ENCODE data around the gene EPB41L5. TPM values are rescaled to one million over a fixed set of nuclear protein-coding genes. Genes with fewer than 3 reads are reported as not detected.
"Not testable (repeated sequence)": the region's sequence is repeated elsewhere in the genome, so short reads cannot be mapped to it uniquely, and the experiment has no call there.

The EPB41L5 gene
- polyA plus RNA-seq, 10 donors = 8.9 to 18.3 (median 15.0) TPM

DNA sequence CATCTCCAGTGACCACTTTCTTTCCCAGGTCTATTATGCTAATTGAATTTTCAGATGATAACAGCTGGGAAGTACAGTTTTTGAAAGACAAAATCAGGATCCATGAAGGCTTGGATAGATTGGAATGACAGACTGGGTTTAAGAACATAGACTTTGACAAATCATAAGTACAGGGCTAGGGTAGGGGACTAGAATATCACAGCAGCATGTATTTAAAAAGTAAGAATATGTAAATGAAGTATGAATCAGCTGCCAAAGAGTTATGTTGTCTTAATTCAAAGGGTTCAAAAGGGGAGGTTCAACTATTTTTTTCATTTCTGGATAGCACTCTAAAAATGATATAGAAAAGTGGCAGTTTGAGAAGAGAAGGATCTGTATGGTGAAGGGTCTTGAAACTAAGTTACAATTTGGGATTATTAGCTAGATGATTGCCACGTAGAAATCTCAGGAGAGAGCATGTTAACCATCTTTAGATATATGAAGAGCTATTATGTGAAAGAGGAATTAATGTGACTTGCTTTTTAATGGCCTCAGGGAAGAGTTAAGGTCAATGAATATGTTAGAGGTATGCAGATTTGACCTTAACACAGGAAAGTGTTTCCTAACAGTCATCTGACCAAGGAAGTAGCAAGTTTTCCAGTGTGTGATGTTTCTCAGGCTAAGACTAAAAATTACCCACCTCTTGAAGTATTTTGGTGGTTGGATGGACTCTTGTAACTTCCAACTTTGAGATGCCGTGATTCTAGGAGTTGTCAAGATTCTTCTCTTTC, 128.6 kb downstream of the EPB41L5 start:
- DNase-seq = no peak

DNA sequence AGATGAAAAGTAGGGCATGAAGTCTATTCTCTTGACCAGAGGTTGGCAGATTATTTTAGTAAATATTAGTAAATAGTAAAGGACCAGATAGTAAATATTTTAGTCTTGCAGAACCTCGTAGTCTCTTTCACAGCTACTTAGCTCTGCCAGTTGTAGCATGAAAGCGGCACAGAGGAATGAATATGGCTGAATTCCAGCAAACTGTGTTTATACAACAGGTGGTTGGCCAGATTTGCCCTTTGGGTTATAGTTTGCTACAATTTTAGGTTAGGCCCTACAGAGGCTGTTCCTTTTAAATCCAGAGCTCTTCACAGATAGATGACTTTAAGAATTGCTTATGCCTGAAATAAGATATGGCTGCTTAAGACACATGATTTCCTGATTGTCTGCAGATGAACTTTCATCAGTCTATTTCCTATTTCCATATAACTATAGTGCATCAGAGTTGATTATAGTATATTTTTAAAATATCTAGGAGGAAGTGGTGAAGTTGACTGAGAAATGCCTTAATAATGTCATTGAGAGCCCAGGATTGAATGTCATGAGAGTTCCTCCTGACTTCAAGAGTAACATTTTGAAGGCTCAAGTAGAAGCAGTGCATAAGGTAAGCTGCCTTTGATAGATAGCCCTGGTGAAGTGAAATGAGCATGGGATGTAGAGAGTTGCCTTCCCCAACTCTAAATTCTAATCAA, 129.8 kb downstream of the EPB41L5 start:
- peak in 1 of 3 donors; percentile 10 for DNase-seq

DNA sequence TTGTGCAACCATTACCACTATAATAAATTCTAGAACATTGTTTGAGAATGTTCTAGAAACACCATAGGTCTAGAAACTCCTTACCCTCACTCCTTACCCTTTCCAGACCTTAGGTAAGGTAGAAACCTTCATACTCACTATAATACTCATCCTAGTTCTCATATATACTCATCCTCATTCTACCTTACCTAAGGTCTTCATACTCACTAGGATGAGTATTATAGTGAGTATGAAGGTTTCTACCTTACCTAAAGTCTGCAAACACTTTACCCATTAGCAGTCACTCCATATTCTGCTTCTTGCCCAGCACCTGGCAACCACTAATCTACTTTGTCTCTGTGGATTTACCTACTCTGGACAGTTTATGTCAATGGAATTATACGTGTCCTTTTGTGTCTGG, 135.4 kb downstream of the EPB41L5 start:
- DNase-seq = no peak

DNA sequence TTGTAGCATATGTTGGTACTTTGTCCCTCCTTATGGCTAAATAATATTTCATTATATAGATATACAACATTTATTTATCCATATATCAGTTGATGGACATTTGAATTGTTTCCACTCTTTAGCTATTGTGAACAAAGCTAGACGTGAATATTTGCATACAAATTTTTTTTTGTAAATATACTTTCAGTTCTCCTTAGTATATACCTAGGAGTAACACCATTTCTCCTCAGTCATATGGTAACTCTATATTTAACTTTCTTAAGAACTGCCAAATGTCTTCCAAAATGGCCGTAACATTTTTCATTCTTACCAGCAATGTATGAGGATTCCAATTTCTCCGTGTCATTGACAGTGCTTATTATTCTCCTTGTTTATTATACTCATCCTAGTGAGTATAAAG, 135.8 kb downstream of the EPB41L5 start:
- DNase-seq = no peak

DNA sequence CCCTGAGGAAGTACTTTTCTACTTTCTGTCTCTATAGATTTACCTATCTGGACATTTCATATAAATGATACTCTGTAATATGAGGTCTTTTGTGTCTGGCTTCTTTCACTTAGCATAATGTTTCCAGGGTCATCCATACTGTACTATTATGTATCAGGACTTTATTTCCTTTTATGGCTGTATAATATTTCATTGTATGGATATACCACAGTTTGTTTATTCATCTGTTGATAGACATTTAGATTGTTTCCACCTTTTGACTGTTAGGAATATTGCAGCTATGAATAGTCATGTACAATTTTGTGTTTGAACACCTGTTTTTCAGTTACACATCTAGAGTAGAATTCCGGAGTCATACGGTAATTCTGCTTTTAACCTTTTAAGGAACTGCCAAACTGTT, 136.5 kb downstream of the EPB41L5 start:
- no peak for DNase-seq

DNA sequence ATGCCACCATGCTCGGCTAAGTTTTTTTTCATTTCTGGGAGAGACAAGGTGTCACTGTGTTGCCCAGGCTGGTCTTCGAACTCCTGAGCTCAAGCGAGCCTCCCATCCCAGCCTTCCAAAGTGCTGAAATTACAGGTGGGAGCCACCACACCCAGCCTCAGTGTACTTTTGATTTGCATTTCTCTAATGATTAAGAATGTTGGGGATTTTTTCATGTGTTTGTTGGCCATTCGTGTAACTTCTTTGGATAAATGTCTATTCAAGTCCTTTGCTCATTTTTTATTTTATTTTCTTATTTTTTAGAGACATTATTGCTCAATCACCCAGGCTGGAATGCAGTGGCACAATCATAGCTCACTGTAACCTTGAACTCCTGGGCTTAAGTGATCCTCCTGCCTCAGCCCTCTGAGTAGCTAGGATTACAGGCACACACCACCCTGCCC, 137.2 kb downstream of the EPB41L5 start:
- DNase-seq = no peak

DNA sequence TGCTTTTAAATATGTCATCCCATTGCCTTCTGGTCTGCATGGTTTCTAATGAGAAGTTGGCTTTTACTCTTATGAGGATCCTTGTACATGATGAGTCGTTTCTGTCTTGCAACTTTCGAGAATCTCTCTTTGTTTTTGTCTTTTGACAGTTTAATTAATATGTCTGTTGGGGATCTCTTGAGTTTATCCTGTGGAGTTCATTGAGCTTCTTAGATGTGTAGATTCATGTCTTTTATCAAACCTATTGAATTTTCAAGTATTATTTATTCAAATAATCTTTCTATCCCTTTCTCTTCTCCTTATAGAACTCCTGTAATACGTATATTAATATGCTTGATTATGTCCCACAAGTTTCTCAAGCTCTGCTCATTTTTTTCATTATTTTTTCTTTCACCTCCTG, 142.4 kb downstream of the EPB41L5 start:
- no peak for DNase-seq

DNA sequence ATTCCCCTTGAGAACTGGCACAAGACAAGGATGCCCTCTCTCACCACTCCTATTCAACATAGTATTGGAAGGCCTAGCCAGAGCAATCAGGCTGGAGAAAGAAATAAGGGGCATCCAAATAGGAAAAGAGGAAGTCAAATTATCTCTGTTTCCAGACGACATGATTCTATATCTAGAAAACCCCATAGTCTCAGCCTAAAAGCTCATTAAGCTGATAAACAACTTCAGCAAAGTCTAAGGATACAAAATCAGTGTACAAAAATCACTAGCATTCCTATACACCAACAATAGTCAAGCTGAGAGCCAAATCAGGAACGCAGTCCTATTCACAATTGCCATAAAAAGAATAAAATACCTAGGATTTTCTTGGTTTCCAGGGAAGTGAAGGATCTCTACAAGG, 145.8 kb downstream of the EPB41L5 start:
- DNase-seq = not testable (repeated sequence)

DNA sequence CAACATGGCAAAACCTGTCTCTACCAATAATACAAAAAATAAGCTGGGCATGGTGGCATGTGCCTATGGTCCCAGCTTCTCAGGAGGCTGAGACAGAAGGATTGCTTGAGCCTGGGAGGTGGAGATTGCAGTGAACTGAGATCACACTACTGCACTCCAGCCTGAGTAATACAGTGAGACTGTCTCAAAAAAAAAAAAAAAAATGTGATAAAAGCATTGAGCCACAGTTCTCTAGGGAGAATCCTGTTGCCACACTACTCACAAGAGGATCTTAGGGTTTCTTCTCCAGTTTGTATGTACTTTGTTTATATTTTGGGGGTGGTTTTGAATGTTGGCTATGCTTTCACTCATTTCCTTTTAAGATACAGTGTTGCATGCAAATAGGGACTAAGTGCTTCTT, 148.3 kb downstream of the EPB41L5 start:
- no peak for DNase-seq

DNA sequence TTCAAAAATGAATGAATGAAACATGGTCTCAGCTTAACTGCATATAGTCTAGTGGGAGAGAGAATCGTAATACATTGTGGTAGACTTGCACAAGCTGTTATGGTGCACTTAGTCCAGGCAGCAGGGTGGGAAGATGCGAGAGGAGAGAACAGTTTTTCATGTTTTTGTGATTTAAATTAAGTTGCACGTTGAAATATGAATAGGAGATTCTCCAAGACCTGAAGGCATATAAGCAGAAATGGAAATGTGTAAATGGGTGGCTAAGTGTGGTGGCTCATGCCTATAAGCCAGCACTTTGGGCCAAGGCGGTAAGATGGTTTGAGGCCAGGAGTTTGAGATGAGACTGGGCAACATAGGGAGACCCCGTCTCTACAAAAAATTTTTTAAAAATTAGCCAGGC, 149.8 kb downstream of the EPB41L5 start:
- DNase-seq = no peak

DNA sequence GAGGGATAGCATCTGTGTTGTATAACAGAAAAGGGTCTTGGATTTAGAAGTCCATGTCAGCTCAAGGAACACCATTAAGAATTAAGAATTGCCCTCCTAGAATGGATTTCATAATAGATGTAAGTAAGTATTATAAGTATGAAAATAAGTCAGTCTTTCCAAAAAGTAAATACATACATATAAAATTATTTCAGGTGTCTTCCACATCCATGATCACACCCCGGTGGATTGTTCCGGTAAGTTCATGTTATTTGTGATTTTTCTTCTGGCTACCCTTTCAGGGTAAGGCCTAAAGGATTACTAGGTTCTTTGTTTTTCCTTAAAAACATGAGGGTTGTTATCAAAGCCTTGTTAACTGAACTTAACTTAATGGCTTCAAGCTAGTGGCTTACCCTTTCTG, 154.4 kb downstream of the EPB41L5 start:
- no peak for DNase-seq

DNA sequence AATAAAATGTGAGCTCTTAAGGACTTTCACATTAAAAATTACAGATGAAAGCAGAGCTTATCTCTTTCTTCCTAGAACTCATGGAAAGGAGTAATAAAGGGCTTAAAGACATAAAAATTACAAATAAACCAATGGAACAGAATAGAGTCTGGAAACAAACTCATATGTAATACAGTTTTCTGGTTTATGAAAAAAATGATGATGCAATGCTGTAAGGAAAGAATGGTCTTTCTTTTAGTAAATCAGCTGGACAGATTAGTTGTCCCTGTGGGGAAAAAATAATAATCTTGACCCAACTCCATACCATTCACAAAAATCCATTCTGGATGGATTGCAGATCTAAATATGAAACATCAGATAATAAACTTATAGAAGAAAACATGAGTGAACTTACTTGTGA, 156.1 kb downstream of the EPB41L5 start:
- DNase-seq = no peak

DNA sequence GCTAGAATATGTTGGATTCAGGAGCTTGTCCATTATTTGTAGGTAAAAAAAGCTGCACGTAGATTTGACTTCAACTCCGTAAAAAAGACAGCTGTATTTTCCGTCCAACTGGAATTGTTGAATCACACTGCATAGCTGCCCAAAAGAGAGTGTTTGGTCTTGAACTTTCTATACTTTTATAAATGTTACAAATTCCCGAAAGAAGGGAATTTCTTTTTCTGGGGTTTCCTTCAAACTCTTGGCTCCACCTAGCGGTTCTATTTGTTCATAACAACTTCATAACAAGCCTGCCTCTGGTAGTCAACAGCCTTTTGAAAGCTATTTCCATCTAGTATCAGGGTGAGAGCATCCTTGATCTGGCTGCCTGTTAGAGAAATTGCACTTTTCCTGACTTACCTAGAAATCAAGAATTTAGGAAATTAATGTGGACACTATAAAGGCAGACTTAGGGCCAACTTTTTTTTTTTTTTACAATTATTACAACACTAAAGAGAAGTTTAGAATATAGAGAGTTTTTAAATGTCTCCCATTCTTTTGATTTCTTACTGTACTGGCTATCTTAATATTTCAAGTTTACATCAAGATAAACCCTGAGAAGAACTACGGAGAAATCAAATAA, 162.2 kb downstream of the EPB41L5 start:
- peak; percentile 67 to 85 (median 80) for DNase-seq

DNA sequence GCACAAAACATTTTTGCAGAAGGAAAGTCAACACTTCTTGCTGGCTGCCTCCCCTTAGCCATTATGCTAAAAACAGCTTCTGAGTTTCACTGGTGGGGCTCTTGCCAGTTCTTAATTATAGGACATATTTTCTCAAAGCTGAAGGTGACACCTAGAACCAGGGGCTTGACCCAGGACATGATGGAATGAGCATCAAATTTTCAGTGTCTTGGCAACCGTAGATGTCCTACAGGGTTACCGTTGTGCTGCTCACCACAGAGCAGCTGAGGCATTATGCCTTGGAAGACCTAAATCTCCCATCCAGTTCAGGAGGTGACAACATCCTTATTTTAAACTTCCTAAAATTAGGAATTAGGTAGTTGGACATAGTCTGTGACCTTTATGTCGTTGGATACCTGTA, 163.6 kb downstream of the EPB41L5 start:
- no peak for DNase-seq

DNA sequence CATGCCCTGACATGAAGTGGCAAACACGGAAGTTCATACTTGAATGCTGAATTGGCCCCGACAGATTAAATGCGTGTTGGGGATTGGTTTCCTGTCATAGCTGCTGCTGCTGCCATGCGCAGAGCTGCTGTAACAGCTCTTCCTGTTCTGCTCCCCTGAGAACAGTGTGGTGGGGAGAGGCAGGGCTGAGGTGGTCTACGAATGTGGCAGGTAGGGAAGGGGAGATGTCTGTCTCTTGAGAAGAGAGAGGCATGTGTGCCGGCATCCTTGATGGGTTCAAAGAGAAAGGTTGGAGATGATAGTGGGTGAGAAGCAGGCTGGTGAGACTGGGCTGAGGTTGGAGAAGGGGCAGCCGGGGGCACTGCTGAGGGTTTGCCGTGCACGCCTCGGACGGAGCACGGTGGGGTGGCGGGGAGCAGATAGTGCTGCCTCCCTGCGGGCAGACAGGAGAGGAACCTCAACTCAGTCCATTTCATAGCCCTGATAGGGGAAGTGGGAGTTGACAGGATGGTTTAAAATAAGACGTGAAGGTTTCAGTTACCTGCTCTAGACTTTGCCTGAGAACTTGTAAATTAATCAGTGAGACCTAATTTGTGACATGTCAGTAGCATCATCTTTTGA, 164.2 kb downstream of the EPB41L5 start:
- peak in 2 of 3 donors; percentile 16 to 26 for DNase-seq

DNA sequence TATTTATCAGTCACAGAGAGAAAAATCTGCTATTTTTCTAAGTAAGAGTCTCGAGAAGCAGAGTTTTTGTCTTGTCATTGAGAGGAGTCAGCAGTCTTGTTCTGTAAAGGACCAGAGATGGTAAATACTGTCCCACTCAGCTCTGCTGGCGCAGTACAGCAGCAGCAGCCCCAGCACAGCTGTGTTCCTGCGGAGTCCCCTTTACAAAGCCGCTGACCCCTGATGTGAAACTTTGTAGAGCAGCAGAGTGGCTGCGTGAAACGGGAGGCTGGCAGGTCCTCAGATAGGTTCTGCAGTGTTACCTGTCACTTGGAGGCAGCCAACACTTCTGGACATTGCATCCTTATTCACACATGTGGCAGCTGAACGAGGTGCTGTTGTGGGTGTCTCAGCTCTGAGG, 165.1 kb downstream of the EPB41L5 start:
- DNase-seq = no peak

DNA sequence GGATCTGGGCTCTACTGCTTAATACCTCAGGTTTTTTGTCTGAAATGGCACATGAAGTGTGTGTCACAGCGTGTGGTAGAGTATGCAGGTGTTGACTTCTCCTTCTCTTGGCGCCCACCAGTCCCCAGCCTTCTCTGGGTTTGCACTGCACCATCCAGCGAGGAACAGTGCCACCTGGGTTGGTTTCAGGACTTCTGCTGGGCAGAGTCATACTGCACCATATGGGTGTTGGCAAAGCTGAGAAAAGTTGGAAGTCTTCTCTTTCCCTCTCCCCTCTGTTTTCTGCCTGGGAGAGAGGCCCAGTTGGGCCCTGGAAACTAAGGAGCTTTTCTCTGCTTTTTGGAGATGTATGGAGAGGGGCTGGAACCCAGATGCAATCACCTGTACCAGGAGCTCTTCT, 166.5 kb downstream of the EPB41L5 start:
- DNase-seq = no peak

DNA sequence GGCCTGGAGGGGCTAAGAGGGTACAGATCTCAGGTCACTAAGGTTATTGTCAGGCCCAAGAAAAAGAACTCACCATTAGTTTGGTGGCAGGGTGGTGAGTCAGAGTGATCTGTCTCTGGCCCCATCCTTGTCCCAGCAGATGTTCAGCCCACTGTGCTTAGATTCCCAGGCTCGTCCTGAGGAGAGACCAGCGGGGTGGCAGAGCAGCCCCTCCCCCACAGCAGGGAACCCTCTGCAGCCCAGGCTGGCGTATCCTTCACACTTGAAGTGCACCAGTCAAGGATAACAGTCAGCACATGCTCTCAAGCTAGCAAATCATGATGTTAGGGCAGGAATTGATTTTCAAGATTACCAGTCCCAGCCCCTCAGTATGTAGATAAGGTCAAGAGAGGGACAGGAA, 167.2 kb downstream of the EPB41L5 start:
- DNase-seq = no peak

DNA sequence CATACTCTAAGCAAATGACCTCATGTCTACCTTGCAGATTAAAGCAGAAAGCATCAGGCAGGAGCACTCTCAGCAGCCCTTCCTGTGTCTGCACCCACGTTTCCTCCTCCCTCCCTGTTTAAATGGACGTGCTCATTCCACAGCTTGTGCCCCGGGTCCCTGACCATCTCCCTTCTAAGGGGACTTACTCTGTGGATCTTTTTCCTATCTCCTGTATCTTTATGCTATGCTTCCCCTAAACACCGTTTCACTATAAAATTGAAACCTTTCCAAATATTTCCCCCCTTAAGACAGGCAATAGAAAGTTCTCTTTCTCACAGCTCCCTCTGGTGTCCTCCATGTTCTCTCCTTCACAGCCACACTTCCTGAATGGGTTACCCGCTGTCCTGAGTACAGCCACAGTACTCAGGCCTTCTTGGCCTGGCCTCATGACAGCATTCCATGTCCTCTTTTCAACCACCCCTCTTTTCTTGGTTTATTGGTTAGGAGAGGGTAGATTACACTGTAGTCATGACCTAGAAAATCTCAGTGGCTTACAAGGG, 169.2 kb downstream of the EPB41L5 start:
- no peak for DNase-seq

DNA sequence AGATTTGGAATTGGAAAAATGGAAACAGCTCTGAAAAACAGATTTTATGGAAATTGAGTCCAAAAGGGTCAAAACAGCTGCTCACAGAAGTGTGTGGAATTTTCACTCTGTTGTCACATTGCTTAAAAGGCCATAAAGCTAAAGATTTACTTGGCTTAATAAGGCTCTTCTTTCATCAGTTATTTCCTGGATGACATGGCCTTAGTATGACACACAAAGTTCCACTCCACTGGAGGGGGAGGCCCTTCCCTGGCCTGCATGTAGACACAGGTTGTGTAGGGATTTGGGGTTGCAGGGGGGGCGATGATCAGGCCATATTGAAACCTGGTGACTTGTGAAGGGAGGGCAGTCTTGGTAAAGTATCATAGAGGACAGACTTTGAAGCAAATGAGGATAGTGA, 176.3 kb downstream of the EPB41L5 start:
- DNase-seq = no peak

DNA sequence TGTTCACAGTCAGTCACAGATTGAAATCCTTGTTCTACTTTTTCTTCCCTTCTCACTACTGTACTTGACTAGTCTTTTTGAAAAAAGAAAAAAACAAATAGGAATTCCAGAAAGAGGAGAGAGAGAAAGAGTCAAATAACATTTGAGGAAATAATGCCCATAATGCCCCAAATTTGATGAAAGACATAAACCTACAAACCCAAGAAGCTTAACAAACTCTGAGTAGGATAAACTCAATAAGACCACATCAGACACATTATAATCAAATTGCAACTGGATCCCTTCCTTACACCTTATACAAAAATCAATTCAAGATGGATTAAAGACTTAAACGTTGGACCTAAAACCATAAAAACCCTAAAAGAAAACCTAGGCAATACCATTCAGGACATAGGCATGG, 179.4 kb downstream of the EPB41L5 start:
- no peak for DNase-seq

DNA sequence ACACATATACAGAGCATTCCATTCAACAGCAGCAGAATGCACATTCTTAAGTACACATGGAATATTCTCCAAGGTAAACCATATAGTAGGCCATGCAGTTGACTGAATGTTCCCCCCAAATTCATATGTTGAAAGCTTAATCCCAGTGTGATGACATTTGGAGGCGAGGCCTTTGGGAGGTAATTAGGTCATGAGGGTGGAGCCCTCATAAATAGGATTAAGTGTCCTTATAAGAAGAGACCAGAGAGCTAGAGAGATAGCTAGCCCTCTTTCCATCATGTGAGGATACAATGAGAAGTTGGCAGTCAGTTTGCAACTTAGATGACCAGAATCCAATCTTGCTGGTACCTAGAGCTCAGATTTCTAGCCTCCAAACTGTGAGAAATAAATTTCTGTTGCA, 182.7 kb downstream of the EPB41L5 start:
- DNase-seq = no peak
